M059J (cell line): ENCODE data around the gene PTPRD. TPM values are rescaled to one million over a fixed set of nuclear protein-coding genes. Genes with fewer than 3 reads are reported as not detected.

ENCODE experiments used
- DNase-seq: peaks from one replicate; pipeline ENCODE4 v3.0.0-alpha.2; 2012; ENCODE audit warnings: low read depth
- total RNA-seq: library from RNA; depleted of rRNA; stranded (reverse); fragments of >200 nt; shearing (Covaris generic); gene quantifications from 2 replicates; pipeline ENCODE4 v1.2.3, GENCODE V29; 2014

Gene PTPRD
- total RNA-seq, 1 experiment from 2014 or later: not detected

DNA sequence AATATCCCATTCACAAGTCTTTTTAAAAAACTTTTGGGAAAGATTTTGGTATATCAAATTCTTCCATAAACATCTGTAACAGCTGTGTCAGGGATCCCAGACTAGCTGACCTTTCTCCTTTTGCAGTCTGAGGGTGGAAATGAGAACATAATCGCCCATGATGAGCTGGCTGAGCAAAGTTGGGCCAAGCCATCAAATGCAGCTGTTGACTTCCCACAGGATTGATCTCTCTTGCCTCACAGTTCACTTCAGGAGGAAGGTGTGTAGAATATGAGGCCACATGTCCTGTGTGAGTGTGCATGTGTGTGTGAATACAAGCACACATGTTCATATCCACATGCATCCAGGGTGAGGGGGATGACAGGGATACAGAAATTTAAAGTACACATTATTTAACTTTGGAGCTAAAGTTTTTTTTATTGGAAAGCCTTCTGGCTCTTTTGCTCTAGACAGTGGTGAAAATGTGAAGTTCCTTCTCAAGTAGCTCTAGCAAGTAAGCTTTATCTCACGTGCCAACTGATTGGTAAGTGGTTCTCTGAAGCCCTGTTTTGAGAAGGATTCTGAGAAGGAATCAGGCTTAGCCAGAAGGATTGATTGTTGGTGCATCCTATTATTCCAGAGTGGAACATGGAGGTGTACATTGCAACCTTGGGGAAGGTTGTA is 2344.5 kb downstream of the PTPRD start:
- DNase-seq: no peak

DNA sequence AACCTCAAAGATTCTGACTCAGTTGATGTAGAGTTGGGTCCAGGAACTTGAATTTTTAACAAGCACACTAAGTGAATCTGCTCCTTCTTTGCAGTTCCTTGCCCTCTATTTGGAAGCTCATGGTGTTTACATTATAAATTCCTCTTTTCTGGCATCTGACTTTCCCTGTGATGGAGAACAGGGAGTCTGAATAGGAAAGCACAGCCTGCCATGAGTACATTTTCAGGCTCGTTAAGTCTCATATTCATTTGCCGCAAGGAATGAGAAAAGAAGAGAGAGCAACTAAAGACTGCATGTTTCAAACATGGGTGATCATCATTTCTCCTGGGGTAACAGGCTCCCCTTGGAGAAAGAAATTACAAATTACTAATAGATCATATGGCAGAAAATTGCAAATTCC is 2345.2 kb downstream of the PTPRD start:
- no peak for DNase-seq

DNA sequence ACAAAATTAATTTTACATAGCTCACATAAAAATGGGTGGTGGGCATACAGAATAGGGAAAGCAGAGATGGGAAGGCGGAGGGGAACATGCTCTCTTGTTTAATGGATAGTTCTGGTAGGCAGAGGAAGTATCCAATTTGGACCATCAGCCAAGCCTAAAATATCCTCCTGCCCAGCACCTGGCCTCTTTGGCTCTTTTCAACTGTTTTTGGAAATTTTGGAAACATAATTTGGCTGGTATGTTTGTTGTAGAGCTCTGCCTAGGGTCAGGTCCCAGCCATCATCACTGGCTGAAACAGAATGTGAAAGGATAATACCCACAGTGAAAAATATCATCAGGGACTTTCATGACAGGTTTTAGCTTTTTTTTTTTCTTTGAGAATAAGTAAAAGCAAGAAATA is 2345.9 kb downstream of the PTPRD start:
- DNase-seq: no peak

DNA sequence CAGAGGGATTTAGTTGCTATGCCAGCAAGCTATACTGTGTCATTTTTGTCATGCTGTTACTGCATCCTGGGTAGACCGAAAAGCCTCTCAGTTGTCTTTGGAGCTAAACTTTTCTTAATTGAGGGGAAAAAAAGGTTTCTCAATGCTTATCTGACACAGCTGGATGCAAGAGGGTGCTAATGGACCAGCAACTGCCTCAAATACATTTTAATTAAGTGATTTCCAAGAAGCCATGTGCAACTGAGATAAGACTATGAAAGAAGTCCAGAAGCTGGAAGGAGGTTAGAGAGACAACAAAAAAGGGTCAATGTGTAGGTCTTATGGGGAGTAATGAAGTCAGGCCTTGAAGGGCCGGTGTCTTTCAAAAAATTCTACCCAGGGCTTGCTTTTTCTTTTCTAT is 2347.5 kb downstream of the PTPRD start:
- DNase-seq: no peak
